Suprapubic skin (tissue), 4 donors: ENCODE results near the gene LYZL6.
"Not testable (repeated sequence)": the region's sequence is repeated elsewhere in the genome, so short reads cannot be mapped to it uniquely, and the experiment has no call there.

Experiments used
- CTCF ChIP-seq, 2 donors: fragments of 200-600 bp in 1 of 2; fragments of 450-650 bp in 1 of 2; sonication (generic) in 1 of 2; IDR thresholded peaks; one replicate each; pipeline ENCODE4 v1.5.1; 2016 to 2019; ENCODE audit warnings: antibody characterized with exemption in 2 of 2, mild to moderate bottlenecking in 1 of 2, moderate library complexity in 1 of 2
- EP300 ChIP-seq: sonication (generic); formaldehyde crosslinking; IDR thresholded peaks from one replicate; pipeline ENCODE4 v1.6.1; 2017; ENCODE audit warnings: antibody characterized with exemption
- POLR2A ChIP-seq, 2 donors: fragments of 450-650 bp; IDR thresholded peaks; one replicate each; pipeline ENCODE4 v1.6.1; 2017; ENCODE audit warnings: antibody characterized with exemption in 2 of 2, mild to moderate bottlenecking in 2 of 2, moderate library complexity in 2 of 2
- POLR2AphosphoS5 ChIP-seq, 3 donors: sonication (generic); formaldehyde crosslinking; IDR thresholded peaks; one replicate each; pipeline ENCODE4 v1.6.1; 2017; ENCODE audit warnings: antibody characterized with exemption in 3 of 3

- not testable (repeated sequence) for TF ChIP-seq CTCF (IDR thresholded peaks at IDR 0.05); EP300; POLR2A (IDR thresholded peaks at IDR 0.05); POLR2AphosphoS5 (IDR thresholded peaks at IDR 0.05)
Measured at GRCh38 chr17:35938492-35938891, 5.0 kb downstream of the LYZL6 start.
